Dedifferentiated amniotic fluid mesenchymal stem cell (primary cell): Measurements from ENCODE around the gene AGTRAP.

Experiments used
- DNase-seq: peaks from one replicate; pipeline ENCODE4 v3.0.0-alpha.2; 2016; ENCODE audit errors: extremely low spot score

Gene AGTRAP

GRCh38 chr1:11784256-11784992, 48.5 kb downstream of the AGTRAP start:
- DNase-seq, result no peak

- no peak for DNase-seq
Measured at GRCh38 chr1:11784993-11785769, 49.2 kb downstream of the AGTRAP start.

- DNase-seq, result no peak
Measured at GRCh38 chr1:11786168-11786567, 50.2 kb downstream of the AGTRAP start.

- DNase-seq, result peak; percentile 56
Measured at GRCh38 chr1:11787251-11787803, 51.4 kb downstream of the AGTRAP start.

- no peak for DNase-seq
Measured at GRCh38 chr1:11787804-11788436, 52.0 kb downstream of the AGTRAP start.

GRCh38 chr1:11788549-11789053, 52.7 kb downstream of the AGTRAP start:
- no peak for DNase-seq

GRCh38 chr1:11789126-11790067, 53.5 kb downstream of the AGTRAP start:
- no peak for DNase-seq

GRCh38 chr1:11790101-11790879, 54.4 kb downstream of the AGTRAP start:
- no peak for DNase-seq

GRCh38 chr1:11790880-11791715, 55.2 kb downstream of the AGTRAP start:
- DNase-seq, result peak; percentile 84

GRCh38 chr1:11792106-11792505, 56.2 kb downstream of the AGTRAP start:
- DNase-seq, result no peak

- DNase-seq, result no peak
Measured at GRCh38 chr1:11793819-11794218, 57.9 kb downstream of the AGTRAP start.

- DNase-seq, result no peak
Measured at GRCh38 chr1:11794446-11795237, 58.7 kb downstream of the AGTRAP start.

- DNase-seq, result no peak
Measured at GRCh38 chr1:11795238-11795890, 59.4 kb downstream of the AGTRAP start.

GRCh38 chr1:11796036-11796828, 60.3 kb downstream of the AGTRAP start:
- DNase-seq, result no peak

GRCh38 chr1:11797525-11798216, 61.7 kb downstream of the AGTRAP start:
- DNase-seq, result no peak

GRCh38 chr1:11799099-11799498, 63.2 kb downstream of the AGTRAP start:
- no peak for DNase-seq

GRCh38 chr1:11799896-11800295, 64.0 kb downstream of the AGTRAP start:
- DNase-seq, result no peak
